ENCODE results near the gene ZNF511. TPM values are rescaled to one million over a fixed set of nuclear protein-coding genes. Genes with fewer than 3 reads are reported as not detected.

ZNF511 gene
- total RNA-seq, 1 donor from 2014 or later: 51.9 TPM

- Mint-ChIP-seq H3K27ac (peak overlapping the region; percentile 72), H3K4me3 (peak overlapping the region; percentile 21), H3K9me3 (no peaks in the 10 kb centered on the region), H3K36me3 (peaks cover 16% of the 10 kb centered on the region), H3K27me3 (no peaks in the 10 kb centered on the region), H3K4me1 (ENCODE audit: unreplicated experiment) (peaks cover 16% of the 10 kb centered on the region)
- no peak for DNase-seq (ENCODE audit: extremely low spot score, unreplicated experiment)
- no peak for TF ChIP-seq CTCF (conservative IDR thresholded peaks at IDR 0.05)
Measured at GRCh38 chr10:133359972-133360610, 51.4 kb downstream of the ZNF511 start.

GRCh38 chr10:133361227-133361626 lies 52.5 kb downstream of the ZNF511 start:
- H3K4me3 Mint-ChIP-seq: no peak overlapping the region
- H3K27ac Mint-ChIP-seq: no peak overlapping the region
- H3K4me1 Mint-ChIP-seq (ENCODE audit: unreplicated experiment): peaks cover 16% of the 10 kb centered on the region
- H3K36me3 Mint-ChIP-seq: peaks cover 16% of the 10 kb centered on the region
- no peaks in the 10 kb centered on the region for H3K9me3 Mint-ChIP-seq
- no peaks in the 10 kb centered on the region for H3K27me3 Mint-ChIP-seq
- TF ChIP-seq CTCF (conservative IDR thresholded peaks at IDR 0.05): no peak
- no peak for DNase-seq (ENCODE audit: extremely low spot score, unreplicated experiment)

GRCh38 chr10:133361773-133362441 lies 53.2 kb downstream of the ZNF511 start:
- H3K27ac Mint-ChIP-seq: peak overlapping the region; percentile 5
- peaks cover 16% of the 10 kb centered on the region for H3K4me1 Mint-ChIP-seq (ENCODE audit: unreplicated experiment)
- H3K27me3 Mint-ChIP-seq: no peaks in the 10 kb centered on the region
- H3K4me3 Mint-ChIP-seq: no peak overlapping the region
- no peak for TF ChIP-seq CTCF (conservative IDR thresholded peaks at IDR 0.05)
- no peak for DNase-seq (ENCODE audit: extremely low spot score, unreplicated experiment)
- peaks cover 16% of the 10 kb centered on the region for H3K36me3 Mint-ChIP-seq
- H3K9me3 Mint-ChIP-seq: no peaks in the 10 kb centered on the region

Other genes with a start within 250 kb of the ZNF511 start
- 0.99 and 1.6 TPM in 2 replicates for gene ADGRA1, start 221.0 kb upstream of the ZNF511 start, total RNA-seq (ENCODE audit: low replicate concordance)
- gene KNDC1, start 148.7 kb upstream of the ZNF511 start, total RNA-seq (ENCODE audit: low replicate concordance): 2.7 and 6.4 TPM in 2 replicates
- gene UTF1, start 78.7 kb upstream of the ZNF511 start, total RNA-seq (ENCODE audit: low replicate concordance): not detected in 2 replicates
- gene VENTX, start 71.1 kb upstream of the ZNF511 start, total RNA-seq (ENCODE audit: low replicate concordance): not detected in 2 replicates
- 6.2 and 7.1 TPM in 2 replicates for gene ADAM8, start 32.0 kb upstream of the ZNF511 start, total RNA-seq (ENCODE audit: low replicate concordance)
- 57.9 and 58.6 TPM in 2 replicates for gene TUBGCP2, start within 50 bp of the ZNF511 start, total RNA-seq (ENCODE audit: low replicate concordance)
- gene CALY, start 28.0 kb downstream of the ZNF511 start, total RNA-seq (ENCODE audit: low replicate concordance): 3.6 and 8.5 TPM in 2 replicates
- gene PRAP1, start 38.5 kb downstream of the ZNF511 start, total RNA-seq (ENCODE audit: low replicate concordance): 1.3 and 2.8 TPM in 2 replicates
- 20.4 and 21.7 TPM in 2 replicates for gene FUOM, start 49.1 kb downstream of the ZNF511 start, total RNA-seq (ENCODE audit: low replicate concordance)
- 106 and 127 TPM in 2 replicates for gene ECHS1, start 64.4 kb downstream of the ZNF511 start, total RNA-seq (ENCODE audit: low replicate concordance)
- 6.9 and 8.2 TPM in 2 replicates for gene PAOX, start 70.3 kb downstream of the ZNF511 start, total RNA-seq (ENCODE audit: low replicate concordance)
- 79.1 and 89.6 TPM in 2 replicates for gene MTG1, start 85.2 kb downstream of the ZNF511 start, total RNA-seq (ENCODE audit: low replicate concordance)
- gene SPRN, start 115.7 kb downstream of the ZNF511 start, total RNA-seq (ENCODE audit: low replicate concordance): 0.21 and 0.56 TPM in 2 replicates
- gene SCART1, start 145.0 kb downstream of the ZNF511 start, total RNA-seq (ENCODE audit: low replicate concordance): 1.2 and 1.4 TPM in 2 replicates
- gene CYP2E1, start 218.4 kb downstream of the ZNF511 start, total RNA-seq (ENCODE audit: low replicate concordance): 0.53 and 0.62 TPM in 2 replicates

Data from type B pancreatic cell (in vitro differentiated cells).